Esophagus (tissue), 2 donors: Measurements from ENCODE around the gene NEK1. TPM values are rescaled to one million over a fixed set of nuclear protein-coding genes. Genes with fewer than 3 reads are reported as not detected.
"Not testable (repeated sequence)": the region's sequence is repeated elsewhere in the genome, so short reads cannot be mapped to it uniquely, and the experiment has no call there.

Source experiments
- H3K27ac ChIP-seq, 2 donors: one replicate each; pipeline ENCODE4 v1.5.1; 2013; ENCODE audit warnings: low read depth in 2 of 2, mild to moderate bottlenecking in 2 of 2, inconsistent platforms in 1 of 2, low read length in 1 of 2, moderate library complexity in 1 of 2
- H3K27me3 ChIP-seq, 2 donors: one replicate each; pipeline ENCODE4 v1.6.1; 2013; ENCODE audit warnings: low read length in 2 of 2, control low read depth in 1 of 2, mild to moderate bottlenecking in 1 of 2; ENCODE audit not compliant: insufficient read depth in 2 of 2, control insufficient read depth in 1 of 2
- H3K36me3 ChIP-seq, 2 donors: one replicate each; pipeline ENCODE4 v1.6.1; 2013; ENCODE audit warnings: low read length in 1 of 2; ENCODE audit not compliant: control insufficient read depth in 2 of 2, insufficient read depth in 2 of 2
- H3K4me1 ChIP-seq, 2 donors: one replicate each; pipeline ENCODE4 v1.6.1; 2013; ENCODE audit warnings: low read length in 1 of 2; ENCODE audit not compliant: control insufficient read depth in 2 of 2, insufficient read depth in 2 of 2
- H3K4me3 ChIP-seq, 2 donors: one replicate each; pipeline ENCODE4 v1.5.1; 2013; ENCODE audit warnings: low read length in 2 of 2, mild to moderate bottlenecking in 2 of 2, low read depth in 1 of 2, moderate library complexity in 1 of 2
- H3K9me3 ChIP-seq, 2 donors: one replicate each; pipeline ENCODE4 v1.6.1; 2013; ENCODE audit warnings: mild to moderate bottlenecking in 2 of 2, low read depth in 1 of 2, low read length in 1 of 2, moderate library complexity in 1 of 2; ENCODE audit not compliant: control insufficient read depth in 2 of 2, insufficient read depth in 1 of 2
- WGBS, 2 donors: extraction: QIAGEN DNeasy Blood & Tissue Kit; methylation state at CpG; one replicate each; pipeline ENCODE4 v1.1.7; 2013; 5-methylcytosine and 5-hydroxymethylcytosine counted together
- polyA plus RNA-seq, 2 donors: library from polyadenylated mRNA; stranded (reverse); fragments of 200-250 nt; gene quantifications; one replicate each; pipeline ENCODE4 v1.2.3, GENCODE V29; 2013
- donor health status: healthy with polysubstance abuse.
- donor health status: Bipolar disorder and iron deficiency.

NEK1 gene
- polyA plus RNA-seq, 2 donors, result 2.5 to 2.9 TPM

- Histone ChIP-seq H3K36me3 (no peaks in the 10 kb centered on the region), H3K27ac (no peak overlapping the region), H3K9me3 (peaks cover 0 to 3% of the 10 kb centered on the region in 2 donors), H3K4me1 (peaks cover 0 to 4% of the 10 kb centered on the region in 2 donors), H3K4me3 (no peak overlapping the region), H3K27me3 (no peaks in the 10 kb centered on the region)
- 84 to 87% methylated on average over 3 of the region's 3 CpGs for WGBS, 2 donors
Observed at GRCh38 chr4:169440446-169440845, 171.9 kb downstream of the NEK1 start.

- Histone ChIP-seq H3K36me3 (no peaks in the 10 kb centered on the region), H3K27me3 (no peaks in the 10 kb centered on the region), H3K27ac (no peak overlapping the region), H3K9me3 (peaks cover 0 to 3% of the 10 kb centered on the region in 2 donors), H3K4me1 (peaks cover 0 to 4% of the 10 kb centered on the region in 2 donors), H3K4me3 (no peak overlapping the region)
- WGBS, 2 donors, result 54 to 74% methylated on average over 1 of the region's 1 CpG
Observed at GRCh38 chr4:169439244-169439643, 173.1 kb downstream of the NEK1 start.

- H3K36me3 ChIP-seq, result no peaks in the 10 kb centered on the region
- H3K4me1 ChIP-seq, result peaks cover 0 to 4% of the 10 kb centered on the region in 2 donors
- H3K9me3 ChIP-seq, result peaks cover 0 to 3% of the 10 kb centered on the region in 2 donors
- H3K27ac ChIP-seq, result no peak overlapping the region
- no peak overlapping the region for H3K4me3 ChIP-seq
- no peaks in the 10 kb centered on the region for H3K27me3 ChIP-seq
- WGBS, 2 donors, result 74 to 84% methylated on average over 2 of the region's 2 CpGs
Observed at GRCh38 chr4:169438057-169438480, 174.3 kb downstream of the NEK1 start.

GRCh38 chr4:169437299-169438047, 174.9 kb downstream of the NEK1 start:
- WGBS, 2 donors, result 82 to 89% methylated on average over 7 of the region's 7 CpGs
- H3K9me3 ChIP-seq, result peaks cover 0 to 3% of the 10 kb centered on the region in 2 donors
- no peaks in the 10 kb centered on the region for H3K36me3 ChIP-seq
- H3K4me3 ChIP-seq, result no peak overlapping the region
- H3K27ac ChIP-seq, result no peak overlapping the region
- no peaks in the 10 kb centered on the region for H3K27me3 ChIP-seq
- H3K4me1 ChIP-seq, result peaks cover 0 to 4% of the 10 kb centered on the region in 2 donors

GRCh38 chr4:169436734-169437133, 175.6 kb downstream of the NEK1 start:
- Histone ChIP-seq H3K9me3 (no peaks in the 10 kb centered on the region), H3K36me3 (no peaks in the 10 kb centered on the region), H3K27me3 (no peaks in the 10 kb centered on the region), H3K27ac (no peak overlapping the region), H3K4me1 (peaks cover 0 to 4% of the 10 kb centered on the region in 2 donors), H3K4me3 (no peak overlapping the region)

- H3K27ac ChIP-seq, result no peak overlapping the region
- H3K27me3 ChIP-seq, result no peaks in the 10 kb centered on the region
- H3K4me3 ChIP-seq, result no peak overlapping the region
- no peaks in the 10 kb centered on the region for H3K9me3 ChIP-seq
- no peaks in the 10 kb centered on the region for H3K36me3 ChIP-seq
- WGBS, 2 donors, result 60 to 69% methylated on average over 3 of the region's 3 CpGs
- no peaks in the 10 kb centered on the region for H3K4me1 ChIP-seq
Observed at GRCh38 chr4:169428376-169428775, 184.0 kb downstream of the NEK1 start.

- H3K27ac ChIP-seq, H3K4me3 ChIP-seq, H3K9me3 ChIP-seq, H3K4me1 ChIP-seq, H3K27me3 ChIP-seq, H3K36me3 ChIP-seq: not testable (repeated sequence)
- 92 to 96% methylated on average over 2 of the region's 2 CpGs for WGBS, 2 donors
Observed at GRCh38 chr4:169427727-169428126, 184.7 kb downstream of the NEK1 start.

- H3K9me3 ChIP-seq, result no peaks in the 10 kb centered on the region
- no peaks in the 10 kb centered on the region for H3K27me3 ChIP-seq
- no peaks in the 10 kb centered on the region for H3K36me3 ChIP-seq
- WGBS, 2 donors, result 94 to 95% methylated on average over 4 of the region's 4 CpGs
- no peak overlapping the region for H3K27ac ChIP-seq
- no peak overlapping the region for H3K4me3 ChIP-seq
- no peaks in the 10 kb centered on the region for H3K4me1 ChIP-seq
Observed at GRCh38 chr4:169420291-169420690, 192.1 kb downstream of the NEK1 start.

- no peaks in the 10 kb centered on the region for H3K9me3 ChIP-seq
- no peaks in the 10 kb centered on the region for H3K27me3 ChIP-seq
- no peaks in the 10 kb centered on the region for H3K4me1 ChIP-seq
- H3K4me3 ChIP-seq, result no peak overlapping the region
- H3K27ac ChIP-seq, result no peak overlapping the region
- H3K36me3 ChIP-seq, result no peaks in the 10 kb centered on the region
Observed at GRCh38 chr4:169418846-169419245, 193.5 kb downstream of the NEK1 start.

GRCh38 chr4:169417629-169418282, 194.6 kb downstream of the NEK1 start:
- Histone ChIP-seq H3K9me3 (no peaks in the 10 kb centered on the region), H3K27ac (no peak overlapping the region), H3K27me3 (no peaks in the 10 kb centered on the region), H3K4me1 (no peaks in the 10 kb centered on the region), H3K36me3 (no peaks in the 10 kb centered on the region), H3K4me3 (no peak overlapping the region)
- 94 to 100% methylated on average over 1 of the region's 1 CpG for WGBS, 2 donors
